DOHH2 (cell line): Measurements from ENCODE around the gene HOXB3.

Experiments used
- EZH2phosphoT487 ChIP-seq: fragments of 200-600 bp; sonication (generic); IDR thresholded peaks from 2 replicates; pipeline ENCODE4 v1.6.1; 2017; ENCODE audit warnings: borderline replicate concordance, mild to moderate bottlenecking, antibody characterized with exemption, low read length, moderate library complexity, mixed read lengths
- TF ChIP-seq, protein P1 (sequence below): fragments of 200-600 bp; sonication (generic); IDR thresholded peaks from one replicate; pipeline ENCODE4 v1.5.1; 2014; ENCODE audit warnings: antibody characterized with exemption, mild to moderate bottlenecking, low read depth, low read length; ENCODE audit not compliant: poor library complexity, severe bottlenecking

DNA sequence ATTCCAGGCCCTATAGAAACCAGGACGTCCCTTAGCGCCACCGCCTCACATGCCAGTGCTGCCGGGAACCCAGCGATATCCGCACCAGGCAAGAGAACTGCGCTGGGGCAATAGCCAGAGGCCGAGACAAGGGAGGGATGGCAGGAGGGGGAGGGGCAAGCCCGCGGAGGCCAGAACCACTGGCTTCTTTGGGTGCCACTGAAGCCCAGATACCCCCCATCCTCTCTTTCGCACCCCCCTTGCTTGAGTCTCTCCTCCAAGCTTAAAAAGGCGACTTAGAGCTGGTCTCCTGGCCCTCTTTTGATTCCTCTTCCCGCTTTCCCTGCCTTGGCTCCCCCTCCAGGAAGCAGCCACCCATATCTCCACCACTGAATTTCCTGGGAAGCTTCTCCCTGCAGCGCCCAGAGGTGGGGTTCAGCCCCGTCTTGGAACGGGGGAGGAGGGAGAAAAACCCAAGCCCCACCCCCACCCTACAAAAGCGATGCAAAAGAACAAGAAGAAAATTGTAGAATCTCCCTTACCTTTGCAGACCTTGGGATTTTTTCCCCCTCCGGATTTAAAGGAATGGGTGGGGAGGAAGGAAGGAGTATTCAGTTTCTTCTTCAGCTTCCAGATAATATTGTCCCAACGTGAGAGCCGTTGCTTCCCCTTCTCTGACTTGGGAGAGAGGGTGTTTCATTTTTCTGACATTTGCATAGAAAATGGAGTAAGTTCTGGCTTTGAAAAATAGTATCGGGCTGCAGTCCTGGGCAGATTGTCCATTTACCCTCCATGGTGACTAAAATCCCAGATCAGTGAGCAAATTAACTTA, 14.1 kb upstream of the HOXB3 start:
- TF ChIP-seq, protein P1, sequence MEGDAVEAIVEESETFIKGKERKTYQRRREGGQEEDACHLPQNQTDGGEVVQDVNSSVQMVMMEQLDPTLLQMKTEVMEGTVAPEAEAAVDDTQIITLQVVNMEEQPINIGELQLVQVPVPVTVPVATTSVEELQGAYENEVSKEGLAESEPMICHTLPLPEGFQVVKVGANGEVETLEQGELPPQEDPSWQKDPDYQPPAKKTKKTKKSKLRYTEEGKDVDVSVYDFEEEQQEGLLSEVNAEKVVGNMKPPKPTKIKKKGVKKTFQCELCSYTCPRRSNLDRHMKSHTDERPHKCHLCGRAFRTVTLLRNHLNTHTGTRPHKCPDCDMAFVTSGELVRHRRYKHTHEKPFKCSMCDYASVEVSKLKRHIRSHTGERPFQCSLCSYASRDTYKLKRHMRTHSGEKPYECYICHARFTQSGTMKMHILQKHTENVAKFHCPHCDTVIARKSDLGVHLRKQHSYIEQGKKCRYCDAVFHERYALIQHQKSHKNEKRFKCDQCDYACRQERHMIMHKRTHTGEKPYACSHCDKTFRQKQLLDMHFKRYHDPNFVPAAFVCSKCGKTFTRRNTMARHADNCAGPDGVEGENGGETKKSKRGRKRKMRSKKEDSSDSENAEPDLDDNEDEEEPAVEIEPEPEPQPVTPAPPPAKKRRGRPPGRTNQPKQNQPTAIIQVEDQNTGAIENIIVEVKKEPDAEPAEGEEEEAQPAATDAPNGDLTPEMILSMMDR, result no peak
- TF ChIP-seq EZH2phosphoT487, result no peak
